Mucosa of descending colon (tissue), 3 donors: ENCODE data around the gene DRAM2. TPM values are rescaled to one million over a fixed set of nuclear protein-coding genes. Genes with fewer than 3 reads are reported as not detected.
A peak's percentile ranks its signal among the peaks of the same experiment; 100 is the strongest.

Source experiments
- ATAC-seq: fragments of 200-7000 bp; cut with Tn5 transposase; one replicate; pipeline ENCODE4 v1.9.1; 2020; ENCODE audit warnings: mild to moderate bottlenecking, moderate library complexity
- DNase-seq, 3 donors: peaks; one replicate each; pipeline ENCODE4 v3.0.0-alpha.2; 2020
- H3K36me3 ChIP-seq: fragments of 200-600 bp; one replicate; pipeline ENCODE4 v1.8.0; 2021; ENCODE audit warnings: low read depth, mild to moderate bottlenecking
- H3K4me1 ChIP-seq: fragments of 200-600 bp; one replicate; pipeline ENCODE4 v1.8.0; 2021; ENCODE audit warnings: low read depth, mild to moderate bottlenecking
- H3K4me3 ChIP-seq: fragments of 200-600 bp; one replicate; pipeline ENCODE4 v1.8.0; 2021; ENCODE audit warnings: mild to moderate bottlenecking
- H3K9me3 ChIP-seq: fragments of 200-600 bp; one replicate; pipeline ENCODE4 v1.8.0; 2021; ENCODE audit warnings: mild to moderate bottlenecking
- intact Hi-C, 2 donors: fragments of 100-400 bp; cut with DNase I in 1 of 2; cut with micrococcal nuclease in 1 of 2; formaldehyde crosslinking; loops; one replicate each; pipeline versions ENCODE4 v1.11.0 to v1.11.1; 2022; cut with DNase I, micrococcal nuclease
- total RNA-seq, 3 donors: library from RNA; stranded (reverse); fragmentation: NEBNext Ultra II Directional in 2 of 3; extraction: Animal tissue kit (Norgen Biotek cat#: 25700) in 2 of 3; gene quantifications; one replicate each; pipeline versions ENCODE4 v1.2.1 to v1.2.4, GENCODE V29; 2021 to 2023
- TF ChIP-seq, protein P1 (sequence below): fragments of 200-600 bp; IDR thresholded peaks from one replicate; pipeline ENCODE4 v1.8.0; 2022; ENCODE audit warnings: antibody characterized with exemption, mild to moderate bottlenecking
- donor health status: DM: no; HTN: no; CAD: no; lungs with moderate emphysema.
- donor health status: DM: no; HTN: no; CAD: no.
- donor health status: DM: no; HTN: yes; CAD: no.

DRAM2 gene
- total RNA-seq, 3 donors from 2014 or later = 44.2 to 52.3 (median 48.5) TPM

- no peak for DNase-seq
Observed at GRCh38 chr1:111129376-111129775, 10.5 kb downstream of the DRAM2 start.

GRCh38 chr1:111127923-111128643 is 11.8 kb downstream of the DRAM2 start:
- TF ChIP-seq, protein P1, sequence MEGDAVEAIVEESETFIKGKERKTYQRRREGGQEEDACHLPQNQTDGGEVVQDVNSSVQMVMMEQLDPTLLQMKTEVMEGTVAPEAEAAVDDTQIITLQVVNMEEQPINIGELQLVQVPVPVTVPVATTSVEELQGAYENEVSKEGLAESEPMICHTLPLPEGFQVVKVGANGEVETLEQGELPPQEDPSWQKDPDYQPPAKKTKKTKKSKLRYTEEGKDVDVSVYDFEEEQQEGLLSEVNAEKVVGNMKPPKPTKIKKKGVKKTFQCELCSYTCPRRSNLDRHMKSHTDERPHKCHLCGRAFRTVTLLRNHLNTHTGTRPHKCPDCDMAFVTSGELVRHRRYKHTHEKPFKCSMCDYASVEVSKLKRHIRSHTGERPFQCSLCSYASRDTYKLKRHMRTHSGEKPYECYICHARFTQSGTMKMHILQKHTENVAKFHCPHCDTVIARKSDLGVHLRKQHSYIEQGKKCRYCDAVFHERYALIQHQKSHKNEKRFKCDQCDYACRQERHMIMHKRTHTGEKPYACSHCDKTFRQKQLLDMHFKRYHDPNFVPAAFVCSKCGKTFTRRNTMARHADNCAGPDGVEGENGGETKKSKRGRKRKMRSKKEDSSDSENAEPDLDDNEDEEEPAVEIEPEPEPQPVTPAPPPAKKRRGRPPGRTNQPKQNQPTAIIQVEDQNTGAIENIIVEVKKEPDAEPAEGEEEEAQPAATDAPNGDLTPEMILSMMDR = no peak
- H3K36me3 ChIP-seq = no peaks in the 10 kb centered on the region
- ATAC-seq = peak; percentile 63
- no peaks in the 10 kb centered on the region for H3K4me1 ChIP-seq
- intact Hi-C loops = no loop called here
- H3K4me3 ChIP-seq = no peak overlapping the region
- DNase-seq = no peak
- H3K9me3 ChIP-seq = no peaks in the 10 kb centered on the region

More at GRCh38 chr1:111129376-111129775, 10.5 kb downstream of the DRAM2 start:
- Histone ChIP-seq H3K4me1 (no peaks in the 10 kb centered on the region), H3K36me3 (no peaks in the 10 kb centered on the region), H3K4me3 (no peak overlapping the region), H3K9me3 (no peaks in the 10 kb centered on the region)
- TF ChIP-seq, protein P1 = no peak
- intact Hi-C loops = no loop called here
- no peak for ATAC-seq

- TF ChIP-seq, protein P1 = no peak
- Histone ChIP-seq H3K36me3 (no peaks in the 10 kb centered on the region), H3K4me1 (no peaks in the 10 kb centered on the region), H3K9me3 (no peaks in the 10 kb centered on the region), H3K4me3 (no peak overlapping the region)
- DNase-seq (no peak), ATAC-seq (no peak)
- intact Hi-C loops = no loop called here
Observed at GRCh38 chr1:111126354-111126753, 13.5 kb downstream of the DRAM2 start.

- H3K36me3 ChIP-seq = no peaks in the 10 kb centered on the region
- no peak for ATAC-seq
- TF ChIP-seq, protein P1 = no peak
Observed at GRCh38 chr1:111116496-111116895, 23.4 kb downstream of the DRAM2 start.

GRCh38 chr1:111110197-111110899 is 29.5 kb downstream of the DRAM2 start:
- Histone ChIP-seq H3K36me3 (no peaks in the 10 kb centered on the region), H3K4me1 (no peaks in the 10 kb centered on the region), H3K9me3 (peaks cover 17% of the 10 kb centered on the region), H3K4me3 (no peak overlapping the region)
- TF ChIP-seq, protein P1 = no peak
- DNase-seq (no peak), ATAC-seq (peak; percentile 38)
- intact Hi-C loops = no loop called here

More at GRCh38 chr1:111116496-111116895, 23.4 kb downstream of the DRAM2 start:
- intact Hi-C loops = no loop called here
- H3K4me1 ChIP-seq = no peaks in the 10 kb centered on the region
- no peak for DNase-seq
- no peaks in the 10 kb centered on the region for H3K9me3 ChIP-seq
- no peak overlapping the region for H3K4me3 ChIP-seq
